GM19463 (cell line): ENCODE data around the gene POFUT2.

Experiments
- ATAC-seq: cut with Tn5 transposase; IDR thresholded peaks from one replicate; pipeline ENCODE4 v1.9.1; 2021; ENCODE audit warnings: mild to moderate bottlenecking, moderate library complexity; ENCODE audit not compliant: unreplicated experiment

The POFUT2 gene

GRCh38 chr21:45287438-45288391 is at the start of gene POFUT2:
POFUT2 (minus strand) TSS chr21:45287895; CDS start chr21:45287871, 24 bp downstream.
- peak; percentile 91 for ATAC-seq

DNA sequence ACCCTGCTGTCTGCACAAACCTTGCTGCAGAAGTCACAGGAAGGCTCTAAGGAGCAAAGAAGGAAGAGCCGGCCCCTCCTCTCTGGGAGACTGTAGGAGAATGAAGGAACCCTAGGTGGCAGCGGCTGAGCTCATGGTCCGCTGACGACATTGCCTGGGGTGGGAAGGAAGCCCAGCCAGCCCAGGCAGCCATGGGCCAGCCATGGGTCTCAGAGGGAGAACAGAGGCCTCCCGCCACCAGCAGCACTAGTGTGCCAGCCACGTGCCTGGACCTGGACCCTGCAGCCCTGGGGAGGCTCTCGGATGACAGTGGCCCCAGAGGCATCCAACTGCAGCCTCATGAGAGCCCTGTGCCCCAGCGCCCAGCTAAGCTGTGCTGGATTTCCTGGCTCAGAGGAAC is 49.2 kb upstream of the POFUT2 start:
- no peak for ATAC-seq

DNA sequence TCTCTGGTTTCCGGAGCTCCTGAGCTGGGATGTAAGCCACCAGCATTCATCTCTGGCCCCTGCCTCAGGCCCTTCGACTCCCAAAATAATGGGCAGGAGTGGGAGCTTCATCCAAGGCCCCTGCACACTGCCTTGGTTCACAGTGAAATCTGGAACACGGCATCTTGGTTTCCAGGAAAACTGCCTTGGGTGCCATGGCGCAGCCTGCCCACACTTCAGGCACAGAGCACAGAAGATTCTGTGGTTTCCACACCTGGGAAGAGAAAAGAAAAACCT is 48.8 kb upstream of the POFUT2 start:
- no peak for ATAC-seq

GRCh38 chr21:45335761-45336534 is 48.3 kb upstream of the POFUT2 start:
- no peak for ATAC-seq

DNA sequence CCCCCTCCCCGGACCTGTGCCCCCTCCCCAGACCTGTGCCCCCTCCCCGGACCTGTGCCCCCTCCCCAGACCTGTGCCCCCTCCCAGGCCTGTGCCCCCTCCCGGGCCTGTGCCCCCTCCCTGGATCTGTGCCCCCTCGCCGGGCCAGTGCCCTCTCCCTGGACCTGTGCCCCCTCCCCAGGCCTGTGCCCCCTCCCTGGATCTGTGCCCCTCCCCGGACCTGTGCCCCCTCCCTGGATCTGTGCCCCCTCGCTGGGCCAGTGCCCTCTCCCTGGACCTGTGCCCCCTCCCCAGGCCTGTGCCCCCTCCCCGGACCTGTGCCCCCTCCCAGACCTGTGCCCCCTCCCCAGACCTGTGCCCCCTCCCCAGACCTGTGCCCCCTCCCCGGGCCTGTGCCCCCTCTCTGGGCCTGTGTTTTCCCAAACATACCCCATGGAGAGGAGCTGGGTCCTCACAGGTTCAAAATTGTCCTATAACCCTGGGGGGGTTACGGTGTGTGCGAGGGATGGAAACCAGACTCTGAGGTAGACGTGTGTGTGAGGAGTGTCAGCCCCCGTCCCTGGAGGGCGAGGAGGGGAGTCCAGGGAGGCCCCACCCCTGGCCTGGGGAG is 47.6 kb upstream of the POFUT2 start:
- no peak for ATAC-seq

DNA sequence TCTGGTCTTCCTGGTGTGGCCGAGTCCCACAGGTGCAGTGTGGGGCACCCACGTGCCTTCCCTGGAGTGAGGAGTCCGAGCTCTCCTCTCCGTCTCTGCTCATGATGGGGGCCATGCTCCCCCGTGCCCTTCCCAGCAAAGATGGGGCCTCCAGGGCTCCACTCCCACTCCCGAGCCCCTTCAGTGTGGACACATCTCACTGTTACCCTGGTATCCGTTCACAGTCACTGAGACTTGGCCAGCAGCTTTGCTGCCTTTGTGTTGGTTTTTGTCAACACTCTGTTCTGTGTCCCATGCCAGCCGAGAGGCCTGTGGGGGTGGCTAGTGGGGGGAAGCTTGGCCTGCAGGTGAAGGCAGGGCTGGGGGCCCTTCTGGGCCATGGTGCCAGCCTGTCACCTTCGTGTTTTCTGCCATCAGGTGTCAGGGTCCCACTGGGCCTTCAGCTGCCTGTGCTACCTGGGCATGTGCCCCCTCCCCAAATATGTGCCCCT is 46.9 kb upstream of the POFUT2 start:
- ATAC-seq, result no peak

GRCh38 chr21:45334134-45334533 is 46.4 kb upstream of the POFUT2 start:
- no peak for ATAC-seq

DNA sequence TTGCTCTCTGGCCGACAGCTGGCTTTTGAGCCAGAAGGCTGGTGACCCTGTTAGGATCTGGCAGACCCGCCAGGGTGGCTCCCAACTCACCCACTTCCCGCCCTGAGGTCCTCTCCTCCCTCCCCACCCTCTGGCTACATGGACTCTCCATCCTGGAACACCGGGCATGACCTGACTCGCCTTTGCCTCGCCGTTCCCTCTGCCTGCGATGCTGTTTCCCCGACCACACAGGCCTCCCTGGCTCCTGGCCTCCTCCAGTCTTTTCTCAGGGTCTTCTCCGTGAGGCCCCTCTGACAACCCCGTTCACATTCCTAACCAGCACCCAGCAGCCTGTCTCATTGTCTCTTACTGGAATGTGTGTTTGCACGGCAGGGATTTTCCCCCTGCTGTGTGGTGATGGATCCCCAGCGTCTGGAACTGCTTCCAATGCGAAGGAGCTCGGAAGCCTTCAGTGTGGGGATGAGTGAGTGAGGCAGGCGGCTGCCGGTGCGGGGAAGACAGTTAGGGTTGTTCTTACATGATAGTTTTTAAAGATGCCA is 46.0 kb upstream of the POFUT2 start:
- no peak for ATAC-seq

DNA sequence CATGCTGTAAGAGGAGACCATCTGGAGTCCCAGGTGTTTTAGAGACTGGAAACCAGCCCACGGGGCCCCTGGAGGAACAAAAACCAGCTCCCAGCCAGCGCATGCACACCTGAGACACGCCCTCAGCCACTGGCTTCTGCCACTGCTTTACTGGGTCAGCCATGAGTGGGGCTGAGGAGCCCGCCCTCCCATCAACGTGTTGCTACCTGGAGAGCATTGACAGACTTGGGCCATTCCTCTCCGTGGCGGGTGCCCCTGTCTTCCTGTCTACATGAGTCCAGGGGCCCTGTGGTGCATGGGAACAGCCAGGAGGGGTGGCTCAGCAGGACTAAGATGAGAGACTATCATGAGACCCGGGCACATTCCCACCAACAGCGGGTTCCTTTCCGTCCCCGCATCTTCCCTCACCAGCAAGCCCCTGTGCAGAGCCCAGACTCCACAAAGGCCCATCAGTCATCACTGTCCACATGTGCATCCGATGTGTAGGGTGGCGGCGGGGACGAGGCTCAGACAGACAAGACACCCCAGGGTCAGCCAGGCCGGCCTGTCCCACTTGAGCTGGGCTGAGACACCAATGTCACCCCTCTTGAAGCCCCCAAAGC is 45.4 kb upstream of the POFUT2 start:
- ATAC-seq, result no peak

DNA sequence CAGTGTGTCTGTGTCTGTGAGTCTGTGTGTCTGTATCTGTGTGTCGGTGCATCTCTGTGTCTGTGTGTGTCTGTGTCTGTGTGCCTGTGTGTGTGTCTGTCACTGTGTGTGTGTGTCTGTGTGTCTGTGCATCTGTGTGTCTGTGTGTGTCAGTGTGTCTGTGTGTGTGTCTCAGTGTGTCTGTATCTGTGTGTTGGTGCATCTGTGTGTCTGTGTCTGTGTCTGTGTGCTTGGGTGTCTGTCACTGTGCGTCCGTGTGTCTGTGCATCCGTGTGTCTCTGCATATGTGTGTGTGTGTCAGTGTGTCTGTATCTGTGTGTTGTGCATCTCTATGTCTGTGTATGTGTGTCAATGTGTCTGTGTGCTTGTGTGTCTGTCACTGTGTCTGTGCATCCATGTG is 44.7 kb upstream of the POFUT2 start:
- no peak for ATAC-seq

DNA sequence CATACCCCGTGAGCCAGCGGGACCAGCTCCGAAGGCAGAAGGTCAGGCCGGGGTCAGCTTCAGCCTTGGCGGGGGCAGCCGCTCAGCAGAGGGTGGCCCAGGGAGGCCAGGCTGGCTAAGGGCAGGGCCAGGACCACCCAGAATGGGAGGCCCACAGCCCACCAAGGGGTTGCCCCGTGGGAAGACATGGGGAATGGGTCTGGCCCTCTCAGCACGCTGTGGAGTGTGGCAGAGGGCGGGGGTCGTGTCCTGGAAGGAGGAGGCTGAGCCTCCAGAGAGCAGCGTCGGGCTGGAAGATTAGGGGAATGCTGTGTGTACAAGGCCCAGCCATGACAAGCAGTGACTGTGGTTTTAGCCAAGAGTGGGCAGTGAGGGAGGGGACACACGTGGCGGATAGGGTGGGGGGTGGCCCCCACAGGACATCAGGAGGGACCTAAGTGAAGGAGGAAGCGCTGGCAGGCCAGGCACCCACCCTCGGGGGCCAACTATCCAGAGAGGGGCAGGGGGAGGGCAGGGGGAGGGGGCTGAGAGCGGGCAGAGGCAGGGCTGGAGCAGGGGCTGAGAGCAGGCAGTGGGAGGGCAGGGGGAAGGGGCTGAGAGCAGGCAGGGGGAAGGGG is 43.9 kb upstream of the POFUT2 start:
- no peak for ATAC-seq

DNA sequence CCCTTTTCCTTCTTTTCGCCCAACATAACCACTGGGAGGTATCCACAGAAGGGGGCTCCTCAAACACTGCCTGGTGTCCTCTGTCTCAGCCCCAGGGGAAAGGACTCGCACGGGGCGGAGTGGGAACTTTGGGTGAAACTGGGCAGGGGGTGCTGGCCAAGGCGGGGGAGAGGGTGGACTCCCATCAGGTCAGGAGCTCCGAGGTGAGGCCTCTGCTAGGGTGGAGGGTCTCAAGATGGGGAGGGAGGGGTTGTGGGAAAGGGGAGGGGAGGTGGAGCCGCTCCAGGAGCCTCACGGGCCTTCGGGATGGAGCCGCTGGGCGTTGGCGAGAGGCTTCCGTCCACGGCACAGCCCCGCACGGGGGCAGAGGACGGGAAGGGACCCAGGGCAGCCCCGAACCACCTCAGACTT is 43.2 kb upstream of the POFUT2 start:
- no peak for ATAC-seq

- no peak for ATAC-seq
Measured at GRCh38 chr21:45330075-45330781, 42.5 kb upstream of the POFUT2 start.

GRCh38 chr21:45329261-45330074 is 41.8 kb upstream of the POFUT2 start:
- ATAC-seq, result no peak

DNA sequence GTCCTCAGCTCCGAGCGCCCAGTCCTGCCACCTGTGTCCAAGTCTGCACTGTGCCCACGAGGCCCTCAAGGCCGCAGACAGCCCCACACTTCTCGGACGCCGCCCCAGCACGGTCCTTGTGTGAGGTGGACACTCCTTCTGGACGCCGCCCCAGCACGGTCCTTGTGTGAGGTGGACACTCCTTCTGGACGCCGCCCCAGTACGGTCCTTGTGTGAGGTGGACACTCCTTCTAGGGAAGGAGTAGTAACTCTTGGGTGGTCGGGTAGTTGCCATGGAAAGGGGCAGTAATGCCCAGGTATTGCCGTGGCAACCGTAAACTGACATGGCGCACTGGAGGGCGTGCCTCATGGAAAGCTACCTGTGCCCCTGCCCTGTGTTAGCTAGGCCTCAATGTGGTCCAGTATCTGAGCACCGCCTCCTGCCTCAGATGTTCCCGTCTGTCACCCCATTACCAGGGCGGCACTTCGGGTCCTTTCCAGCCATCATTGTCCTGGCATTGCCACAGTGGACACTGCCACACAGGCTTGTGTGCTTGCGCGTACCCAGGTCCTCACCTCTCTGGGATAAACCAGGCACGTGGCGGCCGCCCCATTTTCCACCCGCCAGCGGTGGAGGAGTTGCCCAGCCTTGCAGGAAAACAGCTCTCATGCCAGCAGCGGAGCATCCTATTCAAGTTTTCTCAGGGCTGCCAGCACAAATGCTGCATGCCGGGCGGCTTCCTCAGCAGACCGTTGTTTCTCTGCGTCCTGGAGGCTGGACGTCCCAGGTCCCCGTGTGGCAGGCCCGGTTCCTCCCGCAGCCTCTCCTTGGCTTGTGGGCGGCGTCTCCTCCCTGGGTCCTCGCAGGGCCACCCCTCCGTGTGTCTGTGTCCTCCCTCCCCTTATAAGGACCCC is 40.8 kb upstream of the POFUT2 start:
- no peak for ATAC-seq

DNA sequence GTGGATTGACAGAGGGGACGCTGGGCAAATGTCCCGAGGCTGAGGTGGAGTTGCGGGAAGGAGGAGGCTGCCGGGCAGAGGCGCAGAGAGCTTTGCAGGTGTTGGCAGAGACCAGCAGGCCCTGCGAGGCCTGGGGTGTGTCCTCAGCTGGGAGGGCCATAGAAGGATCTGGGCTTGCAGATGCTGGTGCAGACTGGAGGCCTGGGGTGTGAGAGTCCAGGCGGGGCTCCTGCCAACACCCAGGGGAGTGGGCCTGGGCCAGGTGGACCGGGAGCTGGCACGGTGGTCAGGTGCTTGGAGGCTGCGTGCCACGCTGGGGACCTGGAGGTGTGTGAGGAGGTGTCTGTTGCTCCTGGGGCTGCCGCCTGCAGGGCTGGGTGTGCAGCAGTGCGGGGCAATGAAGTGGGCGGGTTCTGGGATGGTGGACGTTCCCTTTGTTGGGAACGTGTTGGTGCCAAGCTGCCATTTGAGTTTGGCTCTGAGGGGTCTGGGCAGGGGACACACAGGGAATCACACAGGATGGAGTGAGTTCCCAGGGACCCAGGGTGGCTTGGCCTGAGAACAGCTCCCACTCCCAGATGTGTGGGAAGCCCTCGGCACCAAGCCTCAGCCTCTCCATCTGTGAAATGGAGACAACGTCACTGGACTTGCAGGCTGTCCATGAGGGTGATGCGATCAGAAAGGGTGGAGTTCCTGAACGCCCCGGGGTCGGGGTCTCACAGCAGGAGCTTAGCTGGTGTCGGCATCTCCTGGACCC is 39.9 kb upstream of the POFUT2 start:
- no peak for ATAC-seq

DNA sequence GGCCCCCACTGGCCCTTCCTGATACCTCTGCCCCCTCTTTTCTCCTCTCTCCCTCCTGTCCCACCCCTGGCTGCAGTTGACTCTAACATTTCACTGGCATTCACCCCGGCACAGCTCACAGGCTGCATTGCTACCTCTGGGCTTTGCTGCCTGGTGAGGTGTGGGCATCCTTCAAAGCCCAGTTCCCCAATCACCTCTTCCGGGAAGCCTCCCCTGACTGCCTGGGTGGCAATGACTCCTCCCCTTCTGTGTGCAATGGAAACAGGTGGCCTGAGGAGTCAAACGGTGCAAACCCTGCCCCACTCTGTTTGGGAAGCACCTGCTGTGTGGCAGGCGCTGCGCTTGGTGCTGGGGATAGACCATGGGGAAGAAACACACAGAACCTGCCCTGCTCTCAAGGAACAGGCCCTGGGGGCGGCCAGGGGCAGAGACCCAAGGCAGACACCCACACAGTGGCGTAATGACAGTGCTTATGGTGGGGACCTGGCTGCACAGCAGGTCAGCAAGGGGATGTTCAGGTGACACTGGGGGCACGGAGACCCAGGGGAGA is 39.3 kb upstream of the POFUT2 start:
- ATAC-seq, result no peak
